Retinal pigment epithelial cell (primary cell): ENCODE results near the gene MVK.

Source experiments
- DNase-seq: peaks from one replicate; pipeline ENCODE4 v3.0.0-alpha.2; 2010; ENCODE audit warnings: low read depth
- H3K4me3 ChIP-seq: 2 replicates; pipeline ENCODE4 v1.5.1; 2011; ENCODE audit warnings: mild to moderate bottlenecking, low read length, control low read depth, moderate library complexity
- CTCF ChIP-seq: conservative IDR thresholded peaks from 2 replicates; pipeline ENCODE4 v1.5.1; 2011; ENCODE audit warnings: low read depth, low read length, control low read depth, inconsistent platforms

Gene MVK

GRCh38 chr12:109558374-109559199 lies 15.0 kb upstream of the MVK start:
- H3K4me3 ChIP-seq: no peak overlapping the region
- DNase-seq: no peak
- no peak for TF ChIP-seq CTCF

- no peak overlapping the region for H3K4me3 ChIP-seq
- TF ChIP-seq CTCF: no peak
- DNase-seq: no peak
These were observed 14.4 kb upstream of the MVK start for GRCh38 chr12:109559200-109559505.

GRCh38 chr12:109559601-109560000 lies 14.0 kb upstream of the MVK start:
- no peak overlapping the region for H3K4me3 ChIP-seq
- TF ChIP-seq CTCF: no peak

GRCh38 chr12:109560867-109561710 lies 12.5 kb upstream of the MVK start:
- DNase-seq: no peak
- TF ChIP-seq CTCF: no peak
- H3K4me3 ChIP-seq: no peak overlapping the region

More at GRCh38 chr12:109559601-109560000, 14.0 kb upstream of the MVK start:
- no peak for DNase-seq

- TF ChIP-seq CTCF: no peak
- no peak overlapping the region for H3K4me3 ChIP-seq
- DNase-seq: no peak
These were observed 11.9 kb upstream of the MVK start for GRCh38 chr12:109561711-109562030.

- no peak for TF ChIP-seq CTCF
- H3K4me3 ChIP-seq: no peak overlapping the region
- DNase-seq: no peak
These were observed 10.7 kb upstream of the MVK start for GRCh38 chr12:109562871-109563270.
